GM23338 (cell line): ENCODE data around the gene DRD4. TPM values are rescaled to one million over a fixed set of nuclear protein-coding genes. Genes with fewer than 3 reads are reported as not detected.

Experiments used
- ATAC-seq: fragments of 200-7000 bp; cut with Tn5 transposase; 3 replicates; pipeline ENCODE4 v1.9.1; 2020
- DNase-seq: peaks from one replicate; pipeline ENCODE4 v3.0.0-alpha.2; 2015; ENCODE audit warnings: low spot score
- H2AFZ ChIP-seq: fragments of 200-600 bp; sonication (generic); 2 replicates; pipeline ENCODE4 v1.8.0; 2016; ENCODE audit warnings: antibody characterized with exemption, mild to moderate bottlenecking, moderate library complexity
- H3F3A ChIP-seq: fragments of 200-600 bp; sonication (generic); replicated peaks from 2 replicates; pipeline ENCODE4 v1.8.0; 2017; ENCODE audit warnings: antibody characterized with exemption, mixed run types, low read depth
- H3K27ac ChIP-seq: fragments of 200-600 bp; sonication (generic); 2 replicates; pipeline ENCODE4 v1.6.1; 2016; ENCODE audit warnings: low read depth
- H3K27me3 ChIP-seq: fragments of 200-600 bp; sonication (generic); 2 replicates; pipeline ENCODE4 v1.8.0; 2016; ENCODE audit warnings: mild to moderate bottlenecking, mixed run types, moderate library complexity; ENCODE audit not compliant: insufficient read depth
- H3K36me3 ChIP-seq: fragments of 200-600 bp; sonication (generic); 2 replicates; pipeline ENCODE4 v1.8.0; 2016; ENCODE audit warnings: mild to moderate bottlenecking; ENCODE audit not compliant: insufficient read depth
- H3K4me1 ChIP-seq: fragments of 200-600 bp; sonication (generic); 2 replicates; pipeline ENCODE4 v1.8.0; 2016; ENCODE audit warnings: mild to moderate bottlenecking, moderate library complexity; ENCODE audit not compliant: insufficient read depth
- H3K4me2 ChIP-seq: fragments of 200-600 bp; sonication (generic); 2 replicates; pipeline ENCODE4 v1.7.1; 2017; ENCODE audit warnings: mixed run types
- H3K4me3 ChIP-seq: fragments of 200-600 bp; sonication (generic); 2 replicates; pipeline ENCODE4 v1.6.1; 2016; ENCODE audit warnings: mixed run types
- H3K79me2 ChIP-seq: fragments of 200-600 bp; sonication (generic); replicated peaks from 2 replicates; pipeline ENCODE4 v1.8.0; 2017; ENCODE audit warnings: mild to moderate bottlenecking; ENCODE audit not compliant: insufficient read depth
- H3K9me2 ChIP-seq: fragments of 200-600 bp; sonication (generic); 2 replicates; pipeline ENCODE4 v1.8.0; 2017; ENCODE audit not compliant: insufficient read depth
- H4K20me1 ChIP-seq: fragments of 200-600 bp; sonication (generic); replicated peaks from 2 replicates; pipeline ENCODE4 v1.8.0; 2017; ENCODE audit warnings: mild to moderate bottlenecking; ENCODE audit not compliant: insufficient read depth
- H3K27ac Mint-ChIP-seq: 2 replicates; pipeline ENCODE4 v1.8.0; 2020; ENCODE audit warnings: inconsistent platforms, mild to moderate bottlenecking, moderate library complexity, mixed read lengths
- H3K27me3 Mint-ChIP-seq: 3 replicates; pipeline ENCODE4 v1.8.0; 2022; ENCODE audit warnings: low read depth, mild to moderate bottlenecking, moderate library complexity, mixed read lengths, inconsistent platforms; ENCODE audit not compliant: insufficient read depth, poor library complexity
- H3K36me3 Mint-ChIP-seq: 3 replicates; pipeline ENCODE4 v1.8.0; 2021; ENCODE audit warnings: low read depth, mild to moderate bottlenecking, inconsistent platforms, moderate library complexity, mixed read lengths
- H3K4me1 Mint-ChIP-seq: 3 replicates; pipeline ENCODE4 v1.8.0; 2020; ENCODE audit warnings: mild to moderate bottlenecking, inconsistent platforms, mixed read lengths
- H3K4me3 Mint-ChIP-seq: 3 replicates; pipeline ENCODE4 v1.8.0; 2021; ENCODE audit warnings: moderate library complexity, mild to moderate bottlenecking, inconsistent platforms, mixed read lengths
- H3K9me3 Mint-ChIP-seq: 3 replicates; pipeline ENCODE4 v1.8.0; 2020; ENCODE audit warnings: moderate library complexity, mild to moderate bottlenecking, inconsistent platforms, mixed read lengths
- CREB1 ChIP-seq: fragments of 250-450 bp; sonication (Bioruptor Pico); IDR thresholded peaks from 2 replicates; pipeline ENCODE4 v1.5.0; 2020; ENCODE audit warnings: low read depth, mild to moderate bottlenecking, moderate library complexity
- CTCF ChIP-seq, 2 experiments: fragments of 200-600 bp in 1 of 2; sonication (generic) in 1 of 2; conservative IDR thresholded peaks; 2 replicates each; pipeline versions ENCODE4 v1.5.1 to v1.6.1; 2016 to 2017; ENCODE audit warnings: antibody characterized with exemption in 2 of 2, low read depth in 2 of 2, mild to moderate bottlenecking in 2 of 2, moderate library complexity in 1 of 2
- EZH2 ChIP-seq: fragments of 200-600 bp; sonication (generic); IDR thresholded peaks from one replicate; pipeline ENCODE4 v1.8.0; 2017; ENCODE audit warnings: antibody characterized with exemption, mild to moderate bottlenecking, low read depth; ENCODE audit not compliant: unreplicated experiment
- JUNB ChIP-seq: IDR thresholded peaks from one replicate; pipeline ENCODE4 v1.6.1; 2016; ENCODE audit warnings: antibody characterized with exemption; ENCODE audit not compliant: unreplicated experiment
- POLR2AphosphoS5 ChIP-seq: IDR thresholded peaks from 2 replicates; pipeline ENCODE4 v1.6.1; 2016; ENCODE audit warnings: antibody characterized with exemption, low read depth
- REST ChIP-seq: IDR thresholded peaks from one replicate; pipeline ENCODE4 v1.6.1; 2018; ENCODE audit warnings: antibody characterized with exemption; ENCODE audit not compliant: unreplicated experiment
- STAT1 ChIP-seq: IDR thresholded peaks from one replicate; pipeline ENCODE4 v1.6.1; 2016; ENCODE audit warnings: antibody characterized with exemption; ENCODE audit not compliant: unreplicated experiment
- ZNF331 ChIP-seq: fragments of 250-450 bp; sonication (Bioruptor Pico); IDR thresholded peaks from 2 replicates; pipeline ENCODE4 v1.5.0; 2020; ENCODE audit warnings: low read depth, mild to moderate bottlenecking, moderate library complexity
- ZNF462 ChIP-seq: fragments of 250-450 bp; sonication (Bioruptor Pico); IDR thresholded peaks from 2 replicates; pipeline ENCODE4 v1.5.0; 2020; ENCODE audit warnings: mild to moderate bottlenecking, moderate library complexity
- polyA plus RNA-seq: library from polyadenylated mRNA; unstranded; fragments of >200 nt; fragmentation: Nextera tagmentation; extraction: Ambion mirVana; gene quantifications from 2 replicates; pipeline ENCODE4 v1.2.1, GENCODE V29; 2016
- total RNA-seq: library from RNA; depleted of rRNA; stranded (reverse); fragments of >200 nt; shearing (Covaris generic); gene quantifications from 2 replicates; pipeline ENCODE4 v1.2.3, GENCODE V29; 2014

DRD4 gene
- total and polyA plus RNA-seq, 2 experiments from 2014 or later = 1.0 to 1.8 TPM

GRCh38 chr11:620935-621814 lies 15.9 kb upstream of the DRD4 start (continued):
- TF ChIP-seq CREB1 (CRISPR knock-in tag) = no peak
- no peak for TF ChIP-seq CTCF (conservative IDR thresholded peaks at IDR 0.05; ENCODE audit: low read depth in 2 of 2)
- no peak for TF ChIP-seq STAT1
- no peak for TF ChIP-seq JUNB
- TF ChIP-seq EZH2 = no peak
- TF ChIP-seq REST = no peak
- no peak for TF ChIP-seq ZNF331 (CRISPR knock-in tag)

- H3K4me2 ChIP-seq = no peak overlapping the region
- peaks cover 10% of the 10 kb centered on the region; the same call in 1 of the 2 replicates for H3K27me3 ChIP-seq
- H3K4me1 ChIP-seq = no peaks in the 10 kb centered on the region
- no peak overlapping the region for H3K27ac Mint-ChIP-seq
- DNase-seq = no peak
- no peaks in the 10 kb centered on the region for H3K36me3 ChIP-seq
- no peak for ATAC-seq
- H3K4me1 Mint-ChIP-seq = no peaks in the 10 kb centered on the region
- H3K27ac ChIP-seq = no peak overlapping the region
- H3K9me2 ChIP-seq = no peaks in the 10 kb centered on the region
- no peak overlapping the region for H3K4me3 ChIP-seq
- H3K4me3 Mint-ChIP-seq = no peak overlapping the region
- peaks cover 12% of the 10 kb centered on the region for H3K27me3 Mint-ChIP-seq
- no peaks in the 10 kb centered on the region for H3K79me2 ChIP-seq
- no peak overlapping the region for H2AFZ ChIP-seq
- no peaks in the 10 kb centered on the region for H4K20me1 ChIP-seq
- H3F3A ChIP-seq = no peaks in the 10 kb centered on the region
- H3K9me3 Mint-ChIP-seq = no peaks in the 10 kb centered on the region
- H3K36me3 Mint-ChIP-seq = no peaks in the 10 kb centered on the region
- TF ChIP-seq POLR2AphosphoS5 (no peak), JUNB (no peak), ZNF462 (CRISPR knock-in tag) (no peak)
Measured at GRCh38 chr11:621838-622237, 15.2 kb upstream of the DRD4 start.
